Measurements from ENCODE around the gene NUCKS1. TPM values are rescaled to one million over a fixed set of nuclear protein-coding genes. Genes with fewer than 3 reads are reported as not detected.

The NUCKS1 gene
- total and polyA plus RNA-seq, 10 of the 15 experiments (the other 5 are each of a cell fraction or from before 2014, with no cell fraction given) = 40.5 to 135 (median 55.5) TPM

DNA sequence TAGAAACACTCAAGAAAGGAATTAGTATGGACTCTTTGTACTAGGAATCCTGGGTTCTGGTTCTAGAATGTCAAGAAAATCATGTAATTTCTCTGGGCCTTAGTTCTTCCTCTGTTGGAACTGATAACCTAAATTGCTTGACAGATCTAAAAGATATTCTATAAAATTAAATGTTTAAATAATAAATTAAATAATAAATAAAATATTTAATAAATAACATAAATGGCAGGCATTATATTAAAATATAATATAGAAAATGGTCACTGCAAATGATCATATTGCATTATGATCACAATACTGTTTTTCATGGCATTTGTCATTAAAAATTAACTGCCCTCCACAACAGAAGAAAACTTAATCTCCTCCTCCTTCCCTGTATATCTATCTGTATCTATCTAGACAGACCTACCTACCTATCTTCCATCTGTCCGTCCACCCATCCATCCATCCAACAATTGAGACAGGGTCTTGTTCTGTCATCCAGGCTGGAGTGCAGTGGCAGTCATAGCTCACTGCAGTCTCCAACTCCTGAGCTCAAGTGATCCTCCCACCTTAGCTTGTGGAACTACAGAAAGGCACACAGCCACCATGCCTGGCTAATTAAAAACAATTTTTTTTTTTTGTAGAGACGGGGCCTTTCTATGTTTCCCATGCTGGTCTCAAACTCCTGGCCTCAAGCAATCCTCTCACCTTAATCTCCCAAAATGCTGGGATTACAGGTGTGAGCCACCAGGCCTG, 16.4 kb downstream of the NUCKS1 start:
- DNase-seq (ENCODE audit: low read depth, low spot score) = no peak
- no peak; the same call in 2 of the 3 replicates for ATAC-seq
- no peak overlapping the region for H3K9ac ChIP-seq (ENCODE audit: control insufficient read depth, insufficient read depth, low read length)
- 97% methylated on average over 2 of the region's 2 CpGs for WGBS (ENCODE audit: insufficient coverage, insufficient replicate concordance, low lambda C conversion rate, missing lambda C conversion rate)
- no peaks in the 10 kb centered on the region for H3K4me1 ChIP-seq (ENCODE audit: control insufficient read depth, insufficient read depth, low read length)
- SMC1A ChIA-PET (ENCODE audit: uncharacterized antibody, unreplicated experiment) = interaction anchor here (1.1 to 5.0 kb wide), 4 partner anchors 10 to 75 kb away, joined by 3 to 36 read pairs (median 14); no protein-coding TSS in a partner anchor
- H2AFZ ChIP-seq (ENCODE audit: control insufficient read depth, low read depth, low read length) = no peak overlapping the region
- intact Hi-C loops (cut with micrococcal nuclease; ENCODE audit: unreplicated experiment) = no loop called here
- H3K79me2 ChIP-seq (ENCODE audit: control insufficient read depth, insufficient read depth, low read length) = peaks cover 45% of the 10 kb centered on the region
- TF ChIP-seq ZNF274 (IDR thresholded peaks at IDR 0.05; ENCODE audit: insufficient read depth, insufficient read length) (no peak), IKZF2 (IDR thresholded peaks at IDR 0.05) (no peak)
- H3K27ac ChIP-seq (ENCODE audit: control insufficient read depth, insufficient read depth) = no peak overlapping the region
- no peak for FAIRE-seq
- CTCF ChIA-PET = interaction anchor here (0.6 to 4.5 kb wide), 6 partner anchors 9 to 173 kb away, joined by 3 to 25 read pairs (median 8); no protein-coding TSS in a partner anchor
- no peaks in the 10 kb centered on the region for H3K27me3 ChIP-seq (replicated peaks in 1 of 2; ENCODE audit: control insufficient read depth in 2 of 2, insufficient read depth in 2 of 2, low read length in 1 of 2)
- no peak overlapping the region for H3K4me2 ChIP-seq (ENCODE audit: control insufficient read depth, insufficient read depth)
- POLR2A ChIA-PET = interaction anchor here (1.4 to 2.4 kb wide), 2 partner anchors 12 to 13 kb away, joined by 3 to 7 read pairs; no protein-coding TSS in a partner anchor
- BruUV-seq (replicated peaks) = no TSS peak
- H3K36me3 ChIP-seq (ENCODE audit: control insufficient read depth in 2 of 2, insufficient read depth in 2 of 2, low read length in 1 of 2) = peaks cover 0 to 3% of the 10 kb centered on the region in 2 experiments; a peak in 2 of 4 replicates
- RAD21 ChIA-PET (ENCODE audit: unreplicated experiment) = interaction anchor here (1.0 to 1.3 kb wide), 2 partner anchors 9 to 22 kb away, joined by 3 to 4 read pairs; no protein-coding TSS in a partner anchor
- no peaks in the 10 kb centered on the region for H4K20me1 ChIP-seq (ENCODE audit: control insufficient read depth, insufficient read depth)
- H3K4me3 ChIP-seq = no peak overlapping the region
- in situ Hi-C loops (cut with MboI) = no loop called here
- H3K9me3 ChIP-seq (replicated peaks; ENCODE audit: control insufficient read depth, insufficient read depth, low read length) = no peaks in the 10 kb centered on the region

DNA sequence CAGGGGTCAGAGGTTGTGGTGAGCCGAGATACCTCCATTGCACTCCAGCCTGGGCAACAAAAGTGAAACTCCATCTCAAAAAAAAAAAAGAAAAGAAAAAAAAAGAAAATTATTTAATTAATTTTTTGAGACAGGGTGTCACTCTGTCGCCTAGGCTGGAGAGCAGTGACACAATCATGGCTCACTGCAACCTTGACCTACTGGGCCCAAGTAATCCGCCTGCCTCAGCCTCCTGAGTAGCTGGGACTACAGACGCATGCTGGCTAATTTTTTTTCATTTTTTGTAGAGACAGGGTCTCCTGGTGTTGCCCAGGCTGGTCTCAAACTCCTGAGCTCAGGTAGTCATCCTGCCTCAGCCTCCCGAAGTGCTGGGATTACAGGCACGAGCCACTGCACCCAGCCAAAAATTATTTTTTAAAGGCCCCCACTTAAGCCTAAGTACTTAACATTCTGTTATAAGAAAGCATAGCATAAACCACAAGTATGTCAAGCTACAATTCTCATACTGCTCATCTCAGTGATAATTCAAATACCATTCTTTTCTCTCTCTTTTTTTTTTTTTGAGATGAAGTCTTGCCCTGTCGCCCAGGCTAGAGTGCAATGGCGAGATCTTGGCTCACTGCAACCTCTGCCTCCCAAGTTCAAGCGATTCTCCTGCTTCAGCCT, 19.9 kb downstream of the NUCKS1 start:
- Histone ChIP-seq H3K79me2 (ENCODE audit: control insufficient read depth, insufficient read depth, low read length) (peaks cover 23% of the 10 kb centered on the region), H3K27me3 (replicated peaks in 1 of 2; ENCODE audit: control insufficient read depth in 2 of 2, insufficient read depth in 2 of 2, low read length in 1 of 2) (no peaks in the 10 kb centered on the region), H3K4me1 (ENCODE audit: control insufficient read depth, insufficient read depth, low read length) (no peaks in the 10 kb centered on the region), H3K27ac (ENCODE audit: control insufficient read depth, insufficient read depth) (no peak overlapping the region), H3K36me3 (ENCODE audit: control insufficient read depth in 2 of 2, insufficient read depth in 2 of 2, low read length in 1 of 2) (peaks cover 2 to 9% of the 10 kb centered on the region in 2 experiments; a peak in 3 of 4 replicates), H4K20me1 (ENCODE audit: control insufficient read depth, insufficient read depth) (no peaks in the 10 kb centered on the region), H3K9ac (ENCODE audit: control insufficient read depth, insufficient read depth, low read length) (no peak overlapping the region), H3K4me2 (ENCODE audit: control insufficient read depth, insufficient read depth) (no peak overlapping the region), H2AFZ (ENCODE audit: control insufficient read depth, low read depth, low read length) (no peak overlapping the region), H3K4me3 (no peak overlapping the region), H3K9me3 (replicated peaks; ENCODE audit: control insufficient read depth, insufficient read depth, low read length) (no peaks in the 10 kb centered on the region)
- BruUV-seq (replicated peaks) = no TSS peak
- POLR2A ChIA-PET = interaction anchor here (0.5 to 1.1 kb wide), 4 partner anchors 14 to 42 kb away, joined by 3 read pairs; no protein-coding TSS in a partner anchor
- in situ Hi-C loops (cut with MboI) (no loop called here), intact Hi-C loops (cut with micrococcal nuclease; ENCODE audit: unreplicated experiment) (no loop called here)
- CTCF ChIA-PET = interaction anchor here (0.6 to 4.5 kb wide), 7 partner anchors 9 to 242 kb away, joined by 3 to 25 read pairs (median 4); no protein-coding TSS in a partner anchor
- DNase-seq (ENCODE audit: low read depth, low spot score) (no peak), FAIRE-seq (no peak), ATAC-seq (no peak)
- SMC1A ChIA-PET (ENCODE audit: uncharacterized antibody, unreplicated experiment) = interaction anchor here (0.6 to 5.0 kb wide), 8 partner anchors 8 to 171 kb away, joined by 3 to 36 read pairs (median 10); no protein-coding TSS in a partner anchor
- over 99% methylated on average over 7 of the region's 9 CpGs for WGBS (ENCODE audit: insufficient coverage, insufficient replicate concordance, low lambda C conversion rate, missing lambda C conversion rate)
- RAD21 ChIA-PET (ENCODE audit: unreplicated experiment) = interaction anchor here (1.2 kb wide), 1 partner anchor 15 kb away, joined by 4 read pairs; no protein-coding TSS in a partner anchor
- no peak for TF ChIP-seq CEBPB (IDR thresholded peaks at IDR 0.05; ENCODE audit: borderline replicate concordance in 1 of 2, low read depth in 2 of 2, low read length in 2 of 2)
- TF ChIP-seq CHD1 (IDR thresholded peaks at IDR 0.05; ENCODE audit: low read depth, low read length) = no peak
- TF ChIP-seq ZNF622 (IDR thresholded peaks at IDR 0.05) = no peak
- TF ChIP-seq, protein P1, sequence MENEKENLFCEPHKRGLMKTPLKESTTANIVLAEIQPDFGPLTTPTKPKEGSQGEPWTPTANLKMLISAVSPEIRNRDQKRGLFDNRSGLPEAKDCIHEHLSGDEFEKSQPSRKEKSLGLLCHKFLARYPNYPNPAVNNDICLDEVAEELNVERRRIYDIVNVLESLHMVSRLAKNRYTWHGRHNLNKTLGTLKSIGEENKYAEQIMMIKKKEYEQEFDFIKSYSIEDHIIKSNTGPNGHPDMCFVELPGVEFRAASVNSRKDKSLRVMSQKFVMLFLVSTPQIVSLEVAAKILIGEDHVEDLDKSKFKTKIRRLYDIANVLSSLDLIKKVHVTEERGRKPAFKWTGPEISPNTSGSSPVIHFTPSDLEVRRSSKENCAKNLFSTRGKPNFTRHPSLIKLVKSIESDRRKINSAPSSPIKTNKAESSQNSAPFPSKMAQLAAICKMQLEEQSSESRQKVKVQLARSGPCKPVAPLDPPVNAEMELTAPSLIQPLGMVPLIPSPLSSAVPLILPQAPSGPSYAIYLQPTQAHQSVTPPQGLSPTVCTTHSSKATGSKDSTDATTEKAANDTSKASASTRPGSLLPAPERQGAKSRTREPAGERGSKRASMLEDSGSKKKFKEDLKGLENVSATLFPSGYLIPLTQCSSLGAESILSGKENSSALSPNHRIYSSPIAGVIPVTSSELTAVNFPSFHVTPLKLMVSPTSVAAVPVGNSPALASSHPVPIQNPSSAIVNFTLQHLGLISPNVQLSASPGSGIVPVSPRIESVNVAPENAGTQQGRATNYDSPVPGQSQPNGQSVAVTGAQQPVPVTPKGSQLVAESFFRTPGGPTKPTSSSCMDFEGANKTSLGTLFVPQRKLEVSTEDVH (IDR thresholded peaks at IDR 0.05; ENCODE audit: low read depth, partially characterized antibody) = no peak
- TF ChIP-seq PAX5 (IDR thresholded peaks at IDR 0.05; ENCODE audit: borderline replicate concordance, low read depth, low read length) = no peak
- no peak for TF ChIP-seq MTA3 (IDR thresholded peaks at IDR 0.05; ENCODE audit: borderline replicate concordance, low read length)

All from GM12878 (cell line).